A673 (cell line): ENCODE data around the gene SLCO1B3.

Experiments used
- CTCF ChIP-seq: fragments of 300-800, 200-600 bp; sonication (generic); conservative IDR thresholded peaks from 2 replicates; pipeline ENCODE4 v1.5.1; 2017; ENCODE audit warnings: low read depth, mild to moderate bottlenecking, antibody characterized with exemption, low read length, moderate library complexity, mixed read lengths
- EZH2 ChIP-seq: fragments of 200-600 bp; sonication (generic); IDR thresholded peaks from 2 replicates; pipeline ENCODE4 v1.6.1; 2017; ENCODE audit warnings: borderline replicate concordance, low read depth, mild to moderate bottlenecking, mixed read lengths, antibody characterized with exemption, low read length; ENCODE audit not compliant: poor library complexity, severe bottlenecking

GRCh38 chr12:20815574-20815973 is 5.1 kb downstream of the SLCO1B3 start:
- no peak for TF ChIP-seq CTCF
- TF ChIP-seq EZH2: no peak
